Tongue (tissue), 2 donors: ENCODE measurements around the gene PINK1. TPM values are rescaled to one million over a fixed set of nuclear protein-coding genes. Genes with fewer than 3 reads are reported as not detected.
"Not testable (repeated sequence)": the region's sequence is repeated elsewhere in the genome, so short reads cannot be mapped to it uniquely, and the experiment has no call there.

Experiments
- DNase-seq: peaks from one replicate; pipeline ENCODE4 v3.0.0-alpha.2; 2015
- total RNA-seq: library from RNA; depleted of rRNA; stranded (reverse); fragments of >200 nt; gene quantifications from one replicate; pipeline ENCODE4 v1.2.3, GENCODE V29; 2014

The PINK1 gene
- 59.7 TPM for total RNA-seq

DNA sequence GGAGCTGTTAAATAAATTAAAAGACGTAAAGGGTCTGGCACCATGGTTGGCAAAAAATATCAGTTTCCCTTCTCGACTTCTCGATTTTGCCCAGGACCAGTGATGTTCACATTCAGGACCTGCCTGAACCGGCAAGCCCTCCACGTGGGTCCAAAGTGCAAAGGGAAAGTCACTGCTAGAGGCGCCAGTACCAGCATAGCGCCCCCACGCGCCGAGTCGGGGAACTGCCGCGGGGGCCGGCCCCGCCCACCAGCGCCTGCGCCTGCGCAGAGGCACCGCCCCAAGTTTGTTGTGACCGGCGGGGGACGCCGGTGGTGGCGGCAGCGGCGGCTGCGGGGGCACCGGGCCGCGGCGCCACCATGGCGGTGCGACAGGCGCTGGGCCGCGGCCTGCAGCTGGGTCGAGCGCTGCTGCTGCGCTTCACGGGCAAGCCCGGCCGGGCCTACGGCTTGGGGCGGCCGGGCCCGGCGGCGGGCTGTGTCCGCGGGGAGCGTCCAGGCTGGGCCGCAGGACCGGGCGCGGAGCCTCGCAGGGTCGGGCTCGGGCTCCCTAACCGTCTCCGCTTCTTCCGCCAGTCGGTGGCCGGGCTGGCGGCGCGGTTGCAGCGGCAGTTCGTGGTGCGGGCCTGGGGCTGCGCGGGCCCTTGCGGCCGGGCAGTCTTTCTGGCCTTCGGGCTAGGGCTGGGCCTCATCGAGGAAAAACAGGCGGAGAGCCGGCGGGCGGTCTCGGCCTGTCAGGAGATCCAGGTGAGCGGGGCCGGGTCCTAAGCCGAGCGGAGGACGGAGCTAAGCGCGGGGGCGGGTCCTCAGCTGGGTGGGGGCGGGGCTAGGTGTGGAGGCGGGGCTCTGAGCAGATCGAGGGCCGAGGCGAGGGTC, at the start of gene PINK1:
Gene PINK1, plus strand, starts transcription at position 269 of the 875 bp plus-strand sequence. Its CDS starts 91 bp downstream, at position 360.
- DNase-seq, result peak; percentile 86

DNA sequence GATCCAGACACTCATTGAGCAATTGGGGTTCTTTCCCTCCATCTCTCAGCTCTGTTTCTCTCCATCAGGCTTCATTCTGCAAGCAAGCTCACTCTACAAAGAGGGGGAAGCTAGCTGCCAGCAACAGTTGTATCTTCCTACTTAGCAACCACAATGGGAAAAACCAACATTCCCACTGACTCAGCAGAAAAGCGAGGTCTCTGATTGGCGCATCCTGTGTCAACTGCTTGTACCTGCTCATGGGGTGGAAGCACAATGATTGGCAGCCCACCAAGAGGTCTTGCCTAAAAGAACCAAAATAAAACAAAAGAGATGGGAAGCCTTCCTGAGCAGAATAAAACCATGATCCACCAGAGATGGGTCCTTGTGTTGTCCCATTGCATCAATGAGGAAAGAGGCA, 48.4 kb upstream of the PINK1 start:
- DNase-seq, result no peak

DNA sequence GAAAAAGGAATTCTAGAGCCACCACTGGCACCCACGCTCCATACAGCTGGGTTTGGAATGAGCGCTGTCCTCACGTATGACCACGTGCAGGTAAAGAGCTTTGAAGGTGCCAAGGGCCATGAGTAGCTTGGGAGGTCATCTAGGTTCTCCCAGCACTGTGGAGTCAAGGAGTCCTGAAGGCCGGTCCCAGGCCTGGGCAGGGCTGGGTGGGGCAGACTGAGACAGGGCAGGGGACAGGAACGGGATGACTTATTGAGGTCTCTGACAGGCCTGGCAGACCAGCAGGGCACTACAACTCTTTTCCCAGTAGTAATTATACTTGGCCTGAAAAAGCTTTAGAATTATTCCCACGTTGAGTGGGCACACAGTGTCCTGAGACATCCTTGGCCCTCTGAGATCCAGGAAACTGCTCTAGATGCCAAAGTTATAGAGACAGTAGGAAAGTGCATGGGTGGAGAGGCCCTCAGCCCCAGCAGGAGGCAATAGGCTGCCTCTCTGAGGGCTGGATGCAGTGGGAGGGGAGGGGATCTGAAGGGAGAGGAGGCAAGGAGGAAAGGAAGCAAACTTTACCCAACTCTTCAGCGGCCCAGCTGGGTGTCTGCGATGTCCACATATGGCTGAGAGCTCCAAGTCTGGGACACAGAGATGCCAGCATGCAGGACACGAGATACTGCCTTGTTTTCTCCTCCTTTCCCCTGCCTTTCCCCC, 46.2 kb upstream of the PINK1 start:
- DNase-seq, result no peak

DNA sequence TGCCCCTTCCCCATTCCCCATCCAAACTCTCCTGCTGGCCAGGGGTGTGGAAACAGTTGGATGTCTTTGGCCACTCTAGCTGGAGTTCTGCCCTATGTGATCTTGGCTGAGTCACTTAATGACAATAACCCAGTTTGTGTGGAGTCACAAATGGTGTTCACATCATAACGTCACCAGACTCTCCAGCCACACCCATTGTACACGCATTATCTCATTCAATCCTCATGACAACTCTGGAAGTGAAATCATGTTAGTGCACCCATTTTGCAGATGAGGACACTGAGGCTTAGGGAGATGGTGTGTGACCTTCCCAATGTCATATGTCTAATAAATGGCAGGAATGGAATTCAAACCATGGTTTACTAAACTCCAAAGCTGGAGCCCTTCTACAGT, 45.6 kb upstream of the PINK1 start:
- DNase-seq, result no peak

DNA sequence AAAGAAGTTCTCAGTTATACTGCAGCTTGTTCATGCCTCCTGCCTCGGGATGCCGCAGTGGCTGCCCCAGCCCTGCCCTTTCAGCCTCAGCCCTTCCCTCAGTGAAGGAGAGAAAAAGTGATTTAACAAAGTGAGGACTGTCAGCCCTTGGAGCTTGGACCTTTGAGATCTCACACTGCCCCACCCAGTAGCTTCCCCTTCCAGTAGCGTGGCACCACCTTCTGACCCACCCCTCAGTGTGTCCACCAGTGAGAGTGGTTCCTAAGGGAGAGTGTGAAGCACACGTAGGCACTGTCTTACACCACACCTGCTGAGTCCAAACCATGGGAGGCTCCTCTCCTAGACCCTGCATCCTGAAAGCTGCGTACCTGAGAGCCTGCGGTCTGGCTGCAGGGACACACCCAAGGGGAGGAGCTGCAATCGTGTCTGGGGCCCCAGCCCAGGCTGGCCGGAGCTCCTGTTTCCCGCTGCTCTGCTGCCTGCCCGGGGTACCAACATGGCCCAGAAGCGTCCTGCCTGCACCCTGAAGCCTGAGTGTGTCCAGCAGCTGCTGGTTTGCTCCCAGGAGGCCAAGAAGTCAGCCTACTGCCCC, 44.5 kb upstream of the PINK1 start, which contains the start of gene CDA:
Gene CDA, plus strand, starts transcription at position 464 of the 592 bp plus-strand sequence. Its CDS starts 33 bp downstream, at position 497.
- DNase-seq, result no peak

DNA sequence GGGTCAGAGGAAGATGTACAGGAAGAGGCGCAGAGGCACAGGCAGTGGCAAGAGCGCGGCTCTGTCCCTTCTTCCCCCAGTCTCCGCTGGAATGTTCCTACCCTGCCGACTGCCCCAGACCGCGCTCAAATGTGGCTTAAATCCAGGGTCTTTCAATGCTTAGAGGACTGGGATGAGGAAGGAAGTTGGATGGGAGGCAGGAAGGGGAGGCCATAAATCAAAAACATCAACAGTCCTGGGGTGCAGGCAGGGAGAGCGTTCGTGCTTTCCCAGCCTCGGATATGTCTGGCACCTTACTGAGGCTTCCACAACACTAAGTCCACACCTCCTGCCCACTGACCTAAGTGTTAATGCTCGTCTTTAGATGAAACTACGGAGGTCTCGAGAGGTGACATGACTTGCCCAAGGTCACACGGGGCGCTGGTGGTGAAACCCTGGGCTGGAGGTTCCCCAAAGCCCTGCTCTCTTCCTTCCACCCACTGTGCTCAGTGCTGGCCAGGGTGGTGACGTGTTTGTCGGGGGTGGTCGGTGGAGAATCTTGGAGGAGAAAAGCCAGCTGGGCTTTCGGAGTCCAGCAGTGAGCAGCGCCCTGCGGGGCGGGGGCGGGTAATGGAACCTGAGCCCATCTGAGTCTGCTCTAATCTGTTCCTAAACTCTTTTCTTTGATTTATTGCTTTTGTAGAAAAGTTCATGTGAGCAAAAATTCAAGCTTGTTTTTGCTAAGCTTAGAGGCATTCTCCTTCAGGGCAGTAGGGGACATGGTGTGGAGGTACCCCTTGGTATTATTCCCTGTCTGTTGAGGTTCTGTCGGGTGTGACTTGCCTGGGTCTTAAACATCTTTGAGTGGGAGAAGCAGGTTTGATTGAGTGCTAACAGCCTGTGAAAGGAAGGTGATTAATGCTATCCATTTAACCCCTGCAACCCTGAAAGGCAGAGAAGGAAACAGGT, 43.7 kb upstream of the PINK1 start:
- peak; percentile 27 for DNase-seq

DNA sequence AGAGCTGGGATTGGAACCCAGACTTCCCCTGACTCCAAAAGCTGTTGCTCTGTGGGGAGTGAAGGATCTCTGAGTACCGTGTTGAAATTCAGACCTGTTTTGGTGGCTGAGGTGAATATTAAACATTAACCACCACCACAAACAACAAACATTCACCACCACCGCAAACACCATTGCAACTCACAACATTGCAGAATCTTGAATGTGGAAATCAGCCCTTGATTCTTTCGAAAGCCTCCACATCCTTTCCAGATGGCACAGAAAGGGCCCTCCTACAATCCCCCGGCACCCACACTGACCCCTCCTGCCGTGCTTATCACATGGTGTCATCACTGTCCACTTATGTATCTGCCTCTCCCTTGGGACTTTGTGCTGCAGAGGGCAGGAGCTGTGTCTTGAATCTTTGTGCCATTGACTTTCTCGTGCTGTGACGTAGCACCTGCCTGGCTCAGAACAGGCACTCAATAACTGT, 42.9 kb upstream of the PINK1 start:
- DNase-seq, result no peak

DNA sequence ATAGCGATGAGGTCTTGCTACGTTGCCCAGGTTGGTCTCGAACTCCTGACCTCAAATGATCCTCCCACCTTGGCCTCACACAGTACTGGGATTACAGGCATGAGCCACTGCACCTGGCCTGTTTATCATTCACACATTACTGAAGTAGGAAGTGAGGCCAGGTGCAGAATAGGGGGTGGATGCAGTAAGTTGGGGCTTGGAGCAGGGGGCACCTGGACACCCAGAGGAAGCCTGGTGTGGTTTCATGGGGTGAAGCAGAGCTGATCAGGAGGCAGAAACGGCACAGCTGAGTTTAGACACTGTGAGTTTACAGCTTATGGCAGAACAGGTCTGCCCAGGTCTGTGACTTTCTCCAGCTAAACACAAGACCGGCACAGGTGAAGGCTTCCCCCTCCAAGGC, 39.5 kb upstream of the PINK1 start:
- no peak for DNase-seq

DNA sequence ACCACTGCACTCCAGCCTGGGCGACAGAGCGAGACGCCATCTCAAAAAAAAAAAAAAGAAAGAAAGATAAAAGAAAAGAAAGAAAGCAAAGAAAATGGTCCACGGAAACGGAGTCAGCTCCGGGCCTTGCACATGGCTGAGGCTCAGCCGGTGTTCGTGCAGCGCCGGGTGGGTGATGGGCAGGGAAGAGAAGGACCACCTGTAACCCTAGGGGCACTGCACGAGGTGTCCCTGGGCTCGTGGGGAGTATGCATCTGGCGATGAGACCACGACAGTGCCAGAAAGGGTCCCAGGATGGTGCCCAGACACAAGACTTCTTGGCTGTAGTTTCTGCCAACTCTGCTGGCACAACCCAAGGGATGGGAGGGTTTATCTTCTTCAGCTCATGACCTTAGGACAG, 38.5 kb upstream of the PINK1 start:
- no peak for DNase-seq

DNA sequence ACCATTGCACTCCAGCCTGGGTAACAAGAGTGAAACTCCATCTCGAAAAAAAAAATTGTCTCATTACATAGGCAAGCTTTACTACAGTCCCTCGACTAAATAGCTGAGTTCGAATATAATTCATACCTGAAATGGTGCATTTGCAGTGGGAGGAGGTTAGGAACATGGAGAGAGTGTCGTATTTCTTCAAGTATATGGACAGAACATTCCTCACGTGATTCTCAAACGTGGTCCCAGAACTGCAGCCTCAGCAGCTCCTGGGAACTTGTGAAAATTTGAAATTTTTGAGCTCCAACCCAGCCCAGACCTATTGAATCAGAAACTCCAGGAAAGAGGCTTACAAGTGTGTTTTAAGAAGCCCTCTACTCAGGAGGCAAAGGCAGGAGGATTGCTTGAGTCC, 37.2 kb upstream of the PINK1 start:
- DNase-seq, result no peak

DNA sequence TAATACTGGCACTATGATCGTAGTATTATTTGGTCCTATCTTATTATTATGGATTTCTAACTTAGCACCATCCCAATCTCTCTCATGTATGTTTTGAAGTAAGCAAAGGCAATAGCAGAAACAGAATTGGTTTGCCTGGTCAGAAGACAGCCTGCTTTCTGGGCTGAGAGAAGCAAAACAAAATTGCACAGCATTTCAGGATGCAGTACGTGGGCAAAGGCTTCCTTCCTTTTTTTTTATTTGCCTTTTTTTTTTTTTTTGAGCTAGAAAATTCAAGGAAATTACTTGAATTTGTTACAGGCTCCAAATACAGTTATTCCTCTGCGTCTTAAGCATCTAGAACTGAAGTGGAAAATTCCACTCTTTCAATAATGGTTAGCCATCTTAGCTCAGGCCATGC, 35.6 kb upstream of the PINK1 start:
- no peak for DNase-seq

DNA sequence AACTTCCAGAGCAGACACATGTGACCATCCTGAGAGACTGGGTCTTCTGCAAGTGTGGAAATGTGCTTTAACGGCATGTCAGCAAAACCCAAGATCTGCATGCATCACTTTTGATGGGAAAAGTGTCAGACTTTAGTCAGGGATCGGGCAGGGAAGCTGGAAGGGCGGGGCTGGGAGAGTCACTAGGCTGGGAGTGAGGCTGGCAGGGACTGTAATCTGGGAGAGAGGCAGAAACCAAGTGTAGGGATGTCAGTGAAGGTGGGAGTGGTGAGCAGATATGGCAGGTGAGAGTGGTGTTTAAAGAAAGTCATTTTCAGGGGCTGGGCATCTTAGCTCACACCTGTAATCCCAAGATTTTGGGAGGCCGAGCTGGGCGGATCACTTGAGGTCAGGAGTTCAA, 33.1 kb upstream of the PINK1 start:
- DNase-seq, result no peak

DNA sequence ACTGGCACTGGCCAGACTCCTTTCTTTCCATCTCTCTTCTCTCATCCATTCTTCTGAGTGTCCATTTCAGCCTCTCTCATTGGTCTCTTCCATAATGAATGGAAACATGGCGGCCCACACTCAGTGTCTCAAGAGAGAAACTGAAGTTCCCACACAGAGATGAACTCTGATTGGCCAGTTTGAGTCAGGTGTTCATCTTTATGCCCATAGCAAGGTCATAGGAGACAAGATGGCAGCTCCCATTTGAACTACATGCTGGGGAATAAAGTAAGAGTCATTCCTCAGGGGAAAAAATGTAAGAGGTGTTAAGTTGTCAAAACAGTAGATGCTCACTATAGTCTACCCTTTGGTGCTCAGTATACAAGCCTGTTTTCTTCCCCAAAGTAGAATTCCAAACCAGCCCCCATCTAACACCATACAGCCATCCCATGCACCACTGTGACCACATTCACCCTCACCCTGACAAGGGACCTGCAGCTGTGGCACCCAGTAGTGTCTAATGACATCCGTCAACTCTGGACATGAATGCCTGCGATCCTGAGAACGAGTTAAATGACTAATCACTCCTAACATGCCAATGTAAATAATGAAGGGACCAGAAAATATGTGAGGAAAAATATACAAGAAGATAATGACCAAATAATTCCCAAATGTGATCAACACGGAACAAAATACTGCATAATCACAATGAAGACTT, 32.0 kb upstream of the PINK1 start:
- no peak for DNase-seq

DNA sequence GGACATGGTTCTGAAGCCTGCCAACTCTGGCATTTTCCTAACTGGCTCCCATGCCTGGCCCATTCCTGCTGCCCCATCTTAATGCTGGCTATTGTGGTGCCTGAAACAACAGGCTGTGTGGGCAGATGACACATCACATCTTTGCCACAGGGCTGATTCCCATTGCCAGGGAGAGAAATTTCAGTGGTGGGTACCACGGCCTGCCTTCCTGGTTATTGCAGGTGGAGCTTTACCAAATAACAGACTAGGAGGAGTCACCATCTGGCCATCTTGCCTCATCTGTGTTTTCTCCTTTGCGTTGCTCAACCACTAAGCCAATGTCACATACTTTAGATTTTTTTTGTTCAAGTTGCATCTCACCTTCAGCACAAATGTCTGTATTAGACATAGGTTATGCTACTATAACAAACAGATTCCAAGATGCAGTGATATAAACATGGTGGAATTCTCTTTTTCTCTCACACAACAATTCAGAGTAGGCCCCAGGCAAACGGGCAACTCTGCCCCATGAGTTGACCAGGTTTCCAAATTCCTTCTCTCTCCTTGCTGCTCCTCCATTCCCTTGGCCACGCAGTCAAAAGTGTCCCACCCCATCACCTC, 30.3 kb upstream of the PINK1 start:
- no peak for DNase-seq

DNA sequence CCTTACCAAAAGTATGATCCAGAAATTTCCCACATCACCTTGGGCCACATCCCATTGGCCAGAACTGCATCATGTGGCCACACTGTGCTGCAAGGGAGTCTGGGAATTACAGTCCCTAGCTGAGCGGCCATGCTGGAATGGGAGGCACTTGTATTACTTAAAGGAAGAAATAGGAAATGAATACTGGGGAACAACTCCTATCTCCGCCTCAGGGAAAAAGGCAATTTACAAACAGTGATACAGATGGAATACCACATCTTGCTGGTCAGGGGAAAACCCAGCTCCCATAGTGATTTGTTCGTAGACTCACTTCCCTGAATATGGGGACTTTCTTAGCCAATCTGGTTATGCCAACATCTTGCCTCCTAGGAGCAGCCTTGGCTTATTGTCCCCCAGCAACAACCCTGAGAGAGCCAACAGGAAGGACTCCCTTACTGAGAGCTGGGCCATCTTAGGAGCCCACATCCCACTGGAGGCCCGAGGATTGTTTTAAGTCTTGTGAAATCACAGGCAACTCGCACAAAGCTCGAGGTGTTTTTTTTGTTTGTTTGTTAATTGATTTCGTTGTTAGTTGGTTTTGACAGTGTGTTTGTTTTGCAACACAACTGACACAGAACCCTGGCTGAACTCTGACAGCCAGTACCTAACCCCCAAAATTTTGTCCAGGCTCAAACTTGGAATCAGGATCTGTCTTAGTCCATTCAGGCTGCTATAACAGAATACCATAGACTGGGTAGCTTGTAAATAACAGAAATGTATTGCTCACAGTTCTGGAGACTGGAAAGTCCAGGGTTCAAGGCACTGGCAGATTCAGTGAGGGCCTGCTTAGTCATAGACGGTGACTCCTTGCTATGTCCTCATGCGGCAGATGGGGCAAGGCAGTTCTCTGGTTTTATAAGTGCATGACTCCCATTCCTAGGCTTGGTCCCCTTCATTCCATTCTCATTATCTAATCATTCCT, 29.5 kb upstream of the PINK1 start:
- DNase-seq, result no peak

DNA sequence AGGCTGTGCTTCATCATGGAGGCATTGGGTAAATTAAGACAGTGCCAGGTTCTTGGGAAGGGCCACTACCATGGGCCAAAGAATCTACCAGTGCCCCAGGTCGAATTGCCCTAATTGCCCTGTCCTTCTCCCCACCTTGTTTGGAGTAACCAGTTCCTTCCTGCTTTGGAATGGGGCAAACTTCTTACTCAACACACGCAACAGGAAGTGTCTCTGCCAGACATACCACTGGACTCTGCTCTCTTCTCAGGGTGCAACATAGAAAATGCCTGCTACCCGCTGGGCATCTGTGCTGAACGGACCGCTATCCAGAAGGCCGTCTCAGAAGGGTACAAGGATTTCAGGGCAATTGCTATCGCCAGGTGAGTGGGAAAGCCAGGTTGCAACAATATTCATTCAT, 28.6 kb upstream of the PINK1 start:
- no peak for DNase-seq

DNA sequence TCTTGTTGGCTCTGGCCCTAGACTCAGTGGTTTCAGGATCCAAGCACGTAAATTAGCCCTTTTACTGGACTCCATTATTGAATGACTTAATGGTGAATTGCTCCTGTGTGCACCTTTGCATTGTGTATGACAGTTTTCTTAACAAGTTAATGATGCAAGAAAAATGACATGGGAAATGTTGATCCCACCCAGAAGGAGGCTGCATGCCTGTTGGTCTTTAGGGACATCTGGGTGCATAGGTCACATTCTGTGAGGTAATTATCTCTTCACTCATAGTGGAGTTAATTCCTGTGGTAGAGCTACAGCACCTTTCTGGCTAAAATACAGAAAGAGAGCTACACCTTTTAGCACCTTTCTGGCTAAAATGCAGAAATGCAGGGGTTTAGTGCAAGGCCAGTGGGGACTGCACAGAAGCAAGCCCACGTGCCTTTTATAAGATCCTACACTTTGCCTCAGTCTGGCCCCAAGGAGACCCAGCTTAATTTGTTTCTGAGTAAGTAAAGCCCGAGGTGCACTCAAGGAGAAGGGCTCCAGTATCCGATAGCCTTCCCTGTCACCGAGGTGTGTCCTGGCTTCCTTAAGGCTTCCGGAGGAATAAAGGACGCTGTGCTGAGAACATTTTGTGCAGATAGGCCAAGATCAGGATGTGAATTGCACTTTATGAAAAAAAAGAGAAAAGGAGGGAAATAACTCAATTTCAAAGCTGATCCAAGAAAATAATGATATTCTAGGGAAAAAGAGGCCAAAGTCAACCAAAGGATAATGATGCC, 26.3 kb upstream of the PINK1 start:
- DNase-seq, result not testable (repeated sequence)

DNA sequence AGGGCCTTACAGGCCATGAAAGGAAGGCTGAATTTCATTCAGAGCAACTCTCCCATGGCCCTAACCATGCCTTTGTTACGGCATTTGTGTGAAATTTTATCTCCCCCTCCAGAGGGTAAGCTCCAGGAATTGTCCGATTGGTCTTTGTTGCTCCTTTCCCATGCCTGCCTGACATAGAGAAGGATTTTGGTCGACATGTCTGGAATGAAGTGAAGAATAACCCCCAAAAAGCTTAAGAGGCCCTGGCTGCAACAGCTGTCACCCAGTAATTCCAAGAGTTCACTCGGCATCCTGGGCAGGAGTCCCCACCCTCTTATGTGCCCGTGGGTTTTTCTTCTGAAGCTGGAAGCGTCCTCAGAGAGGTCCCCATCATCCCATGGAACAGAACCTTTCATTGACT, 23.7 kb upstream of the PINK1 start:
- peak; percentile 64 for DNase-seq

DNA sequence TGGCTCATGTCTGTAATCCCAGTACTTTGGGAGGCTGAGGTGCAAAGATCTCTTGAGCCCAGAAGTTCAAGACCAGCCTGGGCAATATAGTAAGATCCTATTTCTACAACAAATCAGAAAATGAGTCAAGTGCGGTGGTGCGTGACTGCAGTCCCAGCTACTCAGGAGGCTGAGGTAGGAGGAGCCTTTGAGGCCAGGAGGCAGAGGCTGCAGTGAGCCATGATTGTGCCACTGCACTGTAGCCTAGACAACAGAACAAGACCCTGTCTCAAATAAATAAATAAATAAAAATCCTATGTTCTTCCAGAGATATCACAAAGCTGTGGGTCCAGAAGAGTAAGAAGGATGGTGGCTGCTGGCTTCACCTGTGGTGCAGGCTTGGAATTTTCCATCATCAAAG, 22.3 kb upstream of the PINK1 start:
- DNase-seq, result no peak
